Measurements from ENCODE around the gene GREB1L.

Gene GREB1L

GRCh38 chr18:21451851-21452250 is 209.8 kb downstream of the GREB1L start:
- Histone ChIP-seq H3K9me3 (ENCODE audit: severe bottlenecking) (no peaks in the 10 kb centered on the region), H3K27ac (no peak overlapping the region), H3K27me3 (ENCODE audit: insufficient read depth, low read depth, severe bottlenecking) (no peaks in the 10 kb centered on the region), H3K4me3 (ENCODE audit: low read depth, low read length) (no peak overlapping the region), H3K36me3 (no peaks in the 10 kb centered on the region)
- DNase-seq: no peak
- TF ChIP-seq CTCF (IDR thresholded peaks at IDR 0.05; ENCODE audit: low read depth, low read length): no peak

- no peak overlapping the region for H3K27ac ChIP-seq
- H3K4me3 ChIP-seq (ENCODE audit: low read depth, low read length): no peak overlapping the region
- no peaks in the 10 kb centered on the region for H3K36me3 ChIP-seq
- H3K27me3 ChIP-seq (ENCODE audit: insufficient read depth, low read depth, severe bottlenecking): no peaks in the 10 kb centered on the region
- no peaks in the 10 kb centered on the region for H3K9me3 ChIP-seq (ENCODE audit: severe bottlenecking)
- DNase-seq: no peak
- TF ChIP-seq CTCF (IDR thresholded peaks at IDR 0.05; ENCODE audit: low read depth, low read length): no peak
Measured at GRCh38 chr18:21452276-21452780, 210.3 kb downstream of the GREB1L start.

DNA sequence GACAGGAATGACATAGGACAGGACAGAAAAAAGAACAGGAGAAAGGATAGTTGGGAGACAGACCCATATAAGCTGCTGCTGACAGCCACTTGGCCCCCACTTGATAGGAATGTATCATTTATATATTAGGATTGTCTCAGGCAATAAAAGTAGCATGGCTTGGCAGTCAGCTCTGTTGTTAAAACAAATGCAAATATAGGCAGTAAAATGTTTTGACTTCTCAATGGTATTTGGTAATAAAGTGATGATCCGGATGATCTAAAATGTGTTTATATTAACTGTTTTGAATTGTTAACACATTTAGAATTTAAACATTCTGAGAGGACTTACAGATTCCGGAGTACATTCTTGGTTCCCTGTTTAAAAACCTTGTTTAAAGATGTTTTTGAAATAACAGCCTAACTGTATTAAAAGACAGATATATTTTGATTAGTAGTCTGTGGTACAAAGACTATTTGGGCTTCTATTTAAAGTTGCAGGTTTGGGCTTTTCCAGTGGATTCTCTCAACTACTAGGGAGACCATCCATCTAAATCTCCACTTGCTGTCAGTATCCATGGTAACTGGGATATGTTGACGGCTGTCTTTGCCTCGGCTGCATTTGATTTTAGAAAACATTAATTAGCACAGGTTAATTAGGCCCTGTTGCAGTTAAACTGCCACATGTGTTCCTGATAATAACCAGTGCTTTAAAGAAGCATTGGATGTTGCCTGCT is 210.9 kb downstream of the GREB1L start:
- no peaks in the 10 kb centered on the region for H3K27me3 ChIP-seq (ENCODE audit: insufficient read depth, low read depth, severe bottlenecking)
- TF ChIP-seq CTCF (IDR thresholded peaks at IDR 0.05; ENCODE audit: low read depth, low read length): no peak
- no peak overlapping the region for H3K27ac ChIP-seq
- no peak overlapping the region for H3K4me3 ChIP-seq (ENCODE audit: low read depth, low read length)
- no peaks in the 10 kb centered on the region for H3K36me3 ChIP-seq
- no peak for DNase-seq
- no peaks in the 10 kb centered on the region for H3K9me3 ChIP-seq (ENCODE audit: severe bottlenecking)

DNA sequence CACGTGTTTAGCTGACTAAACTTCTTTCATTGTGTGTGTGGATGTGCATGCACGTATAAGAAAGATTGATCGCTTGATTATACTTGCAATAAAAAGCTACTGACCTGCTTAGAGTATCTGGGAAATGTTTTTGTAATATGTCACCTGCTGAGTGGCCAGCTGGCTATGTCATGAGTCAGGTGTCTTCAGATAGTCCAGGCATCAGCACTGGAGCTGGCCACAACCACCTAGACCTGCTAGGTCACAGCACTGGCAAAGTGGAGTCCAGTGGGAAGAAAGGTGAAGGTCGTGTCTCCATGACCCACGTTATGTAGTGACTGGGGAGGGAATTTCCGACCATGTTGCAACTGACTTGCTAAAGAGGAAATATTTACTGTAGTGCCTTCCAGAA is 211.5 kb downstream of the GREB1L start:
- DNase-seq: no peak
- Histone ChIP-seq H3K36me3 (no peaks in the 10 kb centered on the region), H3K9me3 (ENCODE audit: severe bottlenecking) (no peaks in the 10 kb centered on the region), H3K4me3 (ENCODE audit: low read depth, low read length) (no peak overlapping the region), H3K27me3 (ENCODE audit: insufficient read depth, low read depth, severe bottlenecking) (no peaks in the 10 kb centered on the region), H3K27ac (no peak overlapping the region)
- no peak for TF ChIP-seq CTCF (IDR thresholded peaks at IDR 0.05; ENCODE audit: low read depth, low read length)

DNA sequence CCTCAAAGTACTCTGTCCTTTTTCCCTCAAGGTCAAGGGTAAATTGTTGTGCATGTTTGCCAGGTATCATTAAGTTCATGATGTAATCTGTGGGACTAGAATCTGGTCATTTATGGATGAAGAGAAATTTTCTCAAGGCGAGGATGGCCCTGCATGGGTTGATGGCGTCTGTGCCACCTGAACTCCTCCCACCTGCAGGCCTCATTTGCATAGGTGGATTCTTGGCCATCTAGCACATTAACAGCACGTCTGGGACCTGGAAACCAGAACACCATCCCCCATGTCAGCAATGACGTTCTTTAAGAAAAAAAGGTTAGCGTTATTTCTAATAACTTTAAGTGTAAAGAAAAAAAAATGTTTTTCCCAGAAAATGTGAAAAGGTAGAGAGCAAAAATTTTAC is 212.7 kb downstream of the GREB1L start:
- Histone ChIP-seq H3K9me3 (ENCODE audit: severe bottlenecking) (no peaks in the 10 kb centered on the region), H3K27me3 (ENCODE audit: insufficient read depth, low read depth, severe bottlenecking) (no peaks in the 10 kb centered on the region), H3K36me3 (no peaks in the 10 kb centered on the region), H3K27ac (no peak overlapping the region), H3K4me3 (ENCODE audit: low read depth, low read length) (no peak overlapping the region)
- no peak for DNase-seq
- TF ChIP-seq CTCF (IDR thresholded peaks at IDR 0.05; ENCODE audit: low read depth, low read length): no peak
